K562 (cell line): Measurements from ENCODE around the gene PDLIM5. TPM values are rescaled to one million over a fixed set of nuclear protein-coding genes. Genes with fewer than 3 reads are reported as not detected.
A peak's percentile ranks its signal among the peaks of the same experiment; 100 is the strongest.

ENCODE experiments used
- BCOR ChIP-seq: fragments of 450-650 bp; IDR thresholded peaks from 2 replicates; pipeline ENCODE4 v1.6.1; 2016
- CBFB ChIP-seq: sonication (generic); formaldehyde crosslinking; IDR thresholded peaks from 2 replicates; pipeline ENCODE4 v1.4.0; 2020; ENCODE audit warnings: mild to moderate bottlenecking, missing genetic modification reagents
- ETV5 ChIP-seq: sonication (generic); formaldehyde crosslinking; IDR thresholded peaks from 2 replicates; pipeline ENCODE4 v1.4.0; 2020; ENCODE audit warnings: low read depth, mild to moderate bottlenecking, missing genetic modification reagents
- MYNN ChIP-seq, 2 experiments: sonication (generic); formaldehyde crosslinking in 1 of 2; IDR thresholded peaks; 2 replicates each; pipeline versions ENCODE4 v1.5.0 to v1.6.1; 2016 to 2020; ENCODE audit warnings: antibody characterized with exemption in 1 of 2, missing genetic modification reagents in 1 of 2
- NFXL1 ChIP-seq: fragments of 450-650 bp; formaldehyde crosslinking; IDR thresholded peaks from 2 replicates; pipeline ENCODE4 v1.4.0; 2021; ENCODE audit warnings: mild to moderate bottlenecking
- POLR3A ChIP-seq: IDR thresholded peaks from 2 replicates; pipeline ENCODE4 v1.6.1; 2011; ENCODE audit warnings: borderline replicate concordance, mild to moderate bottlenecking, moderate library complexity; ENCODE audit not compliant: insufficient read length, insufficient read depth; ENCODE audit errors: extremely low read depth
- PTTG1 ChIP-seq: fragments of 450-650 bp; IDR thresholded peaks from 2 replicates; pipeline ENCODE4 v1.6.1; 2016; ENCODE audit warnings: low read depth, mild to moderate bottlenecking, missing genetic modification characterization, missing compliant biosample characterization
- SAFB ChIP-seq: fragments of 200-400 bp; formaldehyde crosslinking; IDR thresholded peaks from 2 replicates; pipeline ENCODE4 v1.6.1; 2017; ENCODE audit warnings: low read depth, low read length, borderline replicate concordance
- SMARCB1 ChIP-seq: IDR thresholded peaks from 2 replicates; pipeline ENCODE4 v1.6.1; 2011; ENCODE audit warnings: improper control_type of control experiment, low read depth; ENCODE audit not compliant: insufficient read length
- TCF7 ChIP-seq: sonication (generic); IDR thresholded peaks from 2 replicates; pipeline ENCODE4 v1.6.1; 2016; ENCODE audit warnings: antibody characterized with exemption, borderline replicate concordance
- ZBTB8A ChIP-seq: fragments of 450-650 bp; IDR thresholded peaks from 2 replicates; pipeline ENCODE4 v1.6.1; 2018; ENCODE audit warnings: mild to moderate bottlenecking, moderate library complexity; ENCODE audit not compliant: partially characterized antibody
- ZKSCAN3 ChIP-seq: fragments of 250-450 bp; sonication (Bioruptor Pico); IDR thresholded peaks from 2 replicates; pipeline ENCODE4 v1.4.0; 2020
- ZNF146 ChIP-seq: IDR thresholded peaks from one replicate; pipeline ENCODE4 v1.6.1; 2018; ENCODE audit warnings: missing compliant biosample characterization; ENCODE audit not compliant: unreplicated experiment
- ZNF274 ChIP-seq: IDR thresholded peaks from 2 replicates; pipeline ENCODE4 v1.6.1; 2011; ENCODE audit warnings: low read depth, mild to moderate bottlenecking, low read length, moderate library complexity, borderline replicate concordance
- ZNF316 ChIP-seq: fragments of 450-650 bp; IDR thresholded peaks from 2 replicates; pipeline ENCODE4 v1.6.1; 2016
- ZNF583 ChIP-seq: fragments of 250-450 bp; sonication (Bioruptor Pico); IDR thresholded peaks from 2 replicates; pipeline ENCODE4 v1.4.0; 2020
- ZNF75A ChIP-seq: fragments of 450-650 bp; formaldehyde crosslinking; IDR thresholded peaks from 2 replicates; pipeline ENCODE4 v1.4.0; 2020; ENCODE audit warnings: mild to moderate bottlenecking
- ZNF785 ChIP-seq: fragments of 250-450 bp; sonication (Bioruptor Pico); IDR thresholded peaks from 2 replicates; pipeline ENCODE4 v1.4.0; 2020; ENCODE audit warnings: mild to moderate bottlenecking
- polyA plus RNA-seq, 8 experiments: library from polyadenylated mRNA; depleted of rRNA in 4 of 8; stranded (reverse) in 5 of 8; unstranded in 3 of 8; fragments of >200 nt; fragmentation: Nextera tagmentation in 2 of 8; fragmentation: Illumina TruSeq in 1 of 8; extraction: Ambion mirVana in 2 of 8; extraction: Trizol in 1 of 8; gene quantifications; 2 replicates each; pipeline versions ENCODE4 v1.2.1 to v1.2.3, GENCODE V29; 2011 to 2014; ENCODE audit warnings: inconsistent platforms in 1 of 8, missing spikeins in 1 of 8
- total RNA-seq, 7 experiments: library from RNA; depleted of rRNA in 6 of 7; stranded (reverse); fragments of >200 nt in 6 of 7; fragmentation: Illumina TruSeq in 2 of 7; extraction: Trizol in 2 of 7; gene quantifications; 2 replicates each; pipeline versions ENCODE4 v1.2.1 to v1.2.3, GENCODE V29; 2011 to 2021; ENCODE audit warnings: low replicate concordance in 1 of 7
- TF ChIP-seq, protein P1 (sequence below): fragments of 250-450 bp; sonication (Bioruptor Pico); IDR thresholded peaks from 2 replicates; pipeline ENCODE4 v1.5.0; 2020; ENCODE audit warnings: mild to moderate bottlenecking, borderline replicate concordance
- TF ChIP-seq, protein P2 (sequence below): fragments of 450-650 bp; formaldehyde crosslinking; IDR thresholded peaks from 2 replicates; pipeline ENCODE4 v1.4.0; 2022; ENCODE audit warnings: missing genetic modification characterization
- TF ChIP-seq, protein P3 (sequence below): fragments of 250-450 bp; sonication (Bioruptor Pico); IDR thresholded peaks from 2 replicates; pipeline ENCODE4 v1.4.0; 2020; ENCODE audit warnings: borderline replicate concordance
- TF ChIP-seq, protein P4 (sequence below): fragments of 450-650 bp; IDR thresholded peaks from 2 replicates; pipeline ENCODE4 v1.6.1; 2016
- TF ChIP-seq, protein P5 (sequence below): sonication (generic); formaldehyde crosslinking; IDR thresholded peaks from 2 replicates; pipeline ENCODE4 v1.9.0; 2022; ENCODE audit warnings: mild to moderate bottlenecking, missing genetic modification reagents

PDLIM5 gene
- total and polyA plus RNA-seq, 9 of the 15 experiments (the other 6 are each of a cell fraction or from before 2014, with no cell fraction given) = 36.9 to 127 (median 62.5) TPM

DNA sequence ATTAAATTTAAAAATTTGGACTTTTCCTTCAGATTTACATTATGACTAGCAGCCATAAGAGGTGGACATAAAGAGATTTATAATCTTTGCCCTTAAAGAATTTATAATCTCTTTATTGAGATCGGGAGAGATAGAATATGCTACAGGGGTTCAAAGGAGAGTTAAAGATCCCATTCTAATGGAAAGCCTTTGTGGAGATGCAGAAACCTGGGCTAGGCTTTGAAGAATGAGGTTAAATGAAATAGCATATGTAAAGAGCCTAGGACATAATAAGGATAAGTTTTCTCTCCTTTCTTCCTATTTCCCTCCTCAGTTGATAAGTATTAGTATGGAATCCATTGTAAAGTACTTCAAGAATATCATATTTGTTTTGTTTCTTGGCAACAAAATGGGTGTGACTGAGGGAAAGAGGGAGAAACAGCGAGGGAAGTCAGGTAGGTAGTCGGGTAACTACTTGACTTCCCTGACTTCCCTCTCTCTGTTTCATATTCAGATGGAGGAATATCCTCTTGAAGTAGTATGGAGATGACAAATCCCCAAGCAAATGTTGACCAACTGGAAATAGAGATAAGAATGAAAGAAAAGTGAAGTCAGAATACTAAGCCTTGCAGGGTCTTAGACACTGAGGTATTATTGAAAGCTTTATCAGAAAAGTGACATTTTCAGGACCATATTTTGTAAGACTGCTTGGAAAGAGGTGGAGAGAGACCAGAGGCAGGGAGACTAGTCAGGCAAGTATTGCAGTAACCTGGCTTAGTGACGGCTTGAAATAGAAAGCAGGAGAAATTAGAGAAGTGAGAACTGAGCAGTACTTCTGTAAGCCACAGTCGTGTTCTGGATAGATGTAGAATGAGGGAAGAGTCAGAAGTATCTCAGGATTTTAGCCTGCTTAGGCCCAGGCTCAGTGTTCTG, 82.9 kb downstream of the PDLIM5 start (continued):
- TF ChIP-seq, protein P1, sequence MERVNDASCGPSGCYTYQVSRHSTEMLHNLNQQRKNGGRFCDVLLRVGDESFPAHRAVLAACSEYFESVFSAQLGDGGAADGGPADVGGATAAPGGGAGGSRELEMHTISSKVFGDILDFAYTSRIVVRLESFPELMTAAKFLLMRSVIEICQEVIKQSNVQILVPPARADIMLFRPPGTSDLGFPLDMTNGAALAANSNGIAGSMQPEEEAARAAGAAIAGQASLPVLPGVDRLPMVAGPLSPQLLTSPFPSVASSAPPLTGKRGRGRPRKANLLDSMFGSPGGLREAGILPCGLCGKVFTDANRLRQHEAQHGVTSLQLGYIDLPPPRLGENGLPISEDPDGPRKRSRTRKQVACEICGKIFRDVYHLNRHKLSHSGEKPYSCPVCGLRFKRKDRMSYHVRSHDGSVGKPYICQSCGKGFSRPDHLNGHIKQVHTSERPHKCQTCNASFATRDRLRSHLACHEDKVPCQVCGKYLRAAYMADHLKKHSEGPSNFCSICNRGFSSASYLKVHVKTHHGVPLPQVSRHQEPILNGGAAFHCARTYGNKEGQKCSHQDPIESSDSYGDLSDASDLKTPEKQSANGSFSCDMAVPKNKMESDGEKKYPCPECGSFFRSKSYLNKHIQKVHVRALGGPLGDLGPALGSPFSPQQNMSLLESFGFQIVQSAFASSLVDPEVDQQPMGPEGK = no peak
- no peak for TF ChIP-seq PTTG1
- TF ChIP-seq ZNF316 = no peak
- no peak for TF ChIP-seq ZNF146 (CRISPR knock-in tag)
- TF ChIP-seq SAFB = no peak
- no peak for TF ChIP-seq MYNN (IDR thresholded peaks at IDR 0.05)
- TF ChIP-seq MYNN (CRISPR knock-in tag; IDR thresholded peaks at IDR 0.05) = no peak
- TF ChIP-seq SMARCB1 = no peak
- TF ChIP-seq, protein P2, sequence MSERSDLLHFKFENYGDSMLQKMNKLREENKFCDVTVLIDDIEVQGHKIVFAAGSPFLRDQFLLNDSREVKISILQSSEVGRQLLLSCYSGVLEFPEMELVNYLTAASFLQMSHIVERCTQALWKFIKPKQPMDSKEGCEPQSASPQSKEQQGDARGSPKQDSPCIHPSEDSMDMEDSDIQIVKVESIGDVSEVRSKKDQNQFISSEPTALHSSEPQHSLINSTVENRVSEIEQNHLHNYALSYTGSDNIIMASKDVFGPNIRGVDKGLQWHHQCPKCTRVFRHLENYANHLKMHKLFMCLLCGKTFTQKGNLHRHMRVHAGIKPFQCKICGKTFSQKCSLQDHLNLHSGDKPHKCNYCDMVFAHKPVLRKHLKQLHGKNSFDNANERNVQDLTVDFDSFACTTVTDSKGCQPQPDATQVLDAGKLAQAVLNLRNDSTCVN (CRISPR knock-in tag) = no peak
- no peak for TF ChIP-seq ZNF75A (CRISPR knock-in tag)
- TF ChIP-seq ZNF583 (CRISPR knock-in tag) = no peak
- no peak for TF ChIP-seq NFXL1 (CRISPR knock-in tag)
- no peak for TF ChIP-seq ZNF274
- TF ChIP-seq TCF7 = no peak
- TF ChIP-seq, protein P3, sequence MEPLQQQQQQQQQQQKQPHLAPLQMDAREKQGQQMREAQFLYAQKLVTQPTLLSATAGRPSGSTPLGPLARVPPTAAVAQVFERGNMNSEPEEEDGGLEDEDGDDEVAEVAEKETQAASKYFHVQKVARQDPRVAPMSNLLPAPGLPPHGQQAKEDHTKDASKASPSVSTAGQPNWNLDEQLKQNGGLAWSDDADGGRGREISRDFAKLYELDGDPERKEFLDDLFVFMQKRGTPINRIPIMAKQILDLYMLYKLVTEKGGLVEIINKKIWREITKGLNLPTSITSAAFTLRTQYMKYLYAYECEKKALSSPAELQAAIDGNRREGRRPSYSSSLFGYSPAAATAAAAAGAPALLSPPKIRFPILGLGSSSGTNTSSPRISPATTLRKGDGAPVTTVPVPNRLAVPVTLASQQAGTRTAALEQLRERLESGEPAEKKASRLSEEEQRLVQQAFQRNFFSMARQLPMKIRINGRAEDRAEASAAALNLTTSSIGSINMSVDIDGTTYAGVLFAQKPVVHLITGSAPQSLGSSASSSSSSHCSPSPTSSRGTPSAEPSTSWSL (CRISPR knock-in tag) = no peak
- TF ChIP-seq ZKSCAN3 = no peak
- TF ChIP-seq, protein P4, sequence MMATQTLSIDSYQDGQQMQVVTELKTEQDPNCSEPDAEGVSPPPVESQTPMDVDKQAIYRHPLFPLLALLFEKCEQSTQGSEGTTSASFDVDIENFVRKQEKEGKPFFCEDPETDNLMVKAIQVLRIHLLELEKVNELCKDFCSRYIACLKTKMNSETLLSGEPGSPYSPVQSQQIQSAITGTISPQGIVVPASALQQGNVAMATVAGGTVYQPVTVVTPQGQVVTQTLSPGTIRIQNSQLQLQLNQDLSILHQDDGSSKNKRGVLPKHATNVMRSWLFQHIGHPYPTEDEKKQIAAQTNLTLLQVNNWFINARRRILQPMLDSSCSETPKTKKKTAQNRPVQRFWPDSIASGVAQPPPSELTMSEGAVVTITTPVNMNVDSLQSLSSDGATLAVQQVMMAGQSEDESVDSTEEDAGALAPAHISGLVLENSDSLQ = peak; percentile 65; the same call in 1 of the 2 replicates
- no peak for TF ChIP-seq ZNF785 (CRISPR knock-in tag)
- TF ChIP-seq ETV5 (CRISPR knock-in tag) = no peak
- TF ChIP-seq BCOR = no peak
- no peak for TF ChIP-seq ZBTB8A
- no peak for TF ChIP-seq POLR3A
- TF ChIP-seq, protein P5, sequence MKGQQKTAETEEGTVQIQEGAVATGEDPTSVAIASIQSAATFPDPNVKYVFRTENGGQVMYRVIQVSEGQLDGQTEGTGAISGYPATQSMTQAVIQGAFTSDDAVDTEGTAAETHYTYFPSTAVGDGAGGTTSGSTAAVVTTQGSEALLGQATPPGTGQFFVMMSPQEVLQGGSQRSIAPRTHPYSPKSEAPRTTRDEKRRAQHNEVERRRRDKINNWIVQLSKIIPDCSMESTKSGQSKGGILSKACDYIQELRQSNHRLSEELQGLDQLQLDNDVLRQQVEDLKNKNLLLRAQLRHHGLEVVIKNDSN (CRISPR knock-in tag) = no peak
- TF ChIP-seq CBFB (CRISPR knock-in tag) = no peak
